NCI-H1417 treated with DMSO at 0.1 percent for 48 hours (cell line): Measurements from ENCODE around the gene PDE4DIP.
"Not testable (repeated sequence)": the region's sequence is repeated elsewhere in the genome, so short reads cannot be mapped to it uniquely, and the experiment has no call there.

ENCODE experiments used
- DNase-seq: peaks from one replicate; lab custom pipeline; 2025; lab: John Stamatoyannopoulos, UW

The PDE4DIP gene

DNA sequence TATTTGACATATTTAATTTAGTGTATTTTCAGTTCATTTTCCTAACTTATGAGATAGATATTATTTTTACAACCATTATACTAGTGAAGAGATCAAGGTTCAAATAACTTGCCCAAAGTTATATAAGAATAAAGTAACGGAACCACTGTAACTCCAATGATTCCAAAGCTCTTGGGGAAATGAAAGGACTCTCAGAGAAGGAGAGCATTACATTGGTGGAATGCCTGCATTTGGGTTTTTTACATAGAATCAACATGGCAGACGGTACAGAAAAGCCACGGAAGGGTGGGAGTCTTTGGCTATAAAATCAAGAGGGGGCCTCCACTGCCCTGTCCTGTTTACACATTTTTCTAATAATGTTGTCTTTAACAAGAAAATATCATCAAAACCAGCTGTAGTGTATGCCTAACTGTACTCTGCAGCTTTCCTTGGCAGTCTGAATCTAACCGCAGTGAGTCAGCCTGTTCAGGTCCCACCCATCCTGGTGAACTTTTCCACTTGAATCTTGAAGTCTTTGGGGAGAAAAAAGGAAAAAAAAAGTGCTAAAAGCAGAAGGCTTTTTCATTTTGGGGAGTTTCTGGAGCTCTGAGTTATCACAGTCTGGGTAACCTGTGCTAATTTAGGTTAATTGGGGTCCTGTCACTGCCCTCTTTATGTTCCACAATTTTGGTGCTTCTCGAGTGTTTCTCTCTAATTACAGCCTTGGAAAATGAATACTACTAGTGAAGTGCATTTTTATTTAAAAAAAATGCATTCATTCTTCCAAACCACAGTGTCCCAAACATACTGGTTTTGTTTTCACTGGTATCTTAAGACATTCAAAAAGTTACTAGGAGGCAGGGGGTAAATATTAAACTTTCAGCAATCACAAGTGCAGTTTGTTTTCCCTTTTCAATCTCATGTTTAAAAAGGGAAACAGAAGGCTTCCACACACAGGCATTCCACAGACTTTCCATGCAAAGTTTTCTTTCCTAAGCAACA is 30.5 kb downstream of the PDE4DIP start:
- DNase-seq, result not testable (repeated sequence)

DNA sequence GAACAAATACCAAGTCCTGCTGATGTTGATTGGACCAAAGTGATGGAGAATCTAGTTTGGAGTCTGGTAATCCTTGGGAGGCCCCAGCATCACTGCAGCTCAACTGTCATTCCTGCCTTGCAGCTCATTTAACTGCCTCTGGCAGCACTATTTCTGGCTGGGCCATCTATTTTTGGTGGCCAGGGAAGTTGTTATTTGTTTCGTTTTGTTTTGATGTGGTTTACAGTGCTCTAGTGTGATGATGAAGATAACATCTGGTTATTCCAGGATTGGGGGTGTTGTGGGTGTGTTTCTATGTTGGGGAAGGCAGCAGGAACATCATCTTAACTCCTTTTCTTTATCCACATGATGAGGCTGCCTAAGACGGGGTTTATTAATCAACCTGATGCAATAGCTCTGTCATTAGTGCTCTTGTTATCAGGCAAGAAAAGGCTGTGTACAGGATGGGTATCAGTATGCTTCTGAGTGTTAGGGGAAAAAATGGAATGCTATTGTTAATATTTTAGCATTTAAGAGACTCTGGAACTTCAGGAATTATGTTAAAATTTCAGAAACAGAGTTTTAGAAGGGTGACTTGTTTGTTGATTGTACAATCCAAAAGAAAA is 35.7 kb downstream of the PDE4DIP start:
- DNase-seq, result not testable (repeated sequence)

DNA sequence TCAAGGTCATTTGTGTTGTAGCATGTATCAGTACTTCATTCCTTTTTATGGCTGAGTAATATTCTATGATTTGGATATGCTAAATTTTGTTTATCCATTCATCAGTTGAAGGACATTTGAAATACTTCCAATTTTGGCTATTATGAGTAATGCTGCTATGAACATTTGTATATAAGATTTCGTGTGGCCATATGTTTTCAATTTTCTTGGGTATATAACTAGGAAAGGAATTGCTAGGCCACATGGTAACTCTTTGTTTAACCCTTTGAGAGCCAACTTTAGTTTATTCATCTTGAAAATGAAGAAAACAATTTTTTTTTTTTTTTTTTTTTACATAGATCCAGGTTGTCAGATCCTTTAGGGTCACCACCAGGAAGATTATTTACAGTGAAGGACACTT is 37.0 kb downstream of the PDE4DIP start:
- not testable (repeated sequence) for DNase-seq

DNA sequence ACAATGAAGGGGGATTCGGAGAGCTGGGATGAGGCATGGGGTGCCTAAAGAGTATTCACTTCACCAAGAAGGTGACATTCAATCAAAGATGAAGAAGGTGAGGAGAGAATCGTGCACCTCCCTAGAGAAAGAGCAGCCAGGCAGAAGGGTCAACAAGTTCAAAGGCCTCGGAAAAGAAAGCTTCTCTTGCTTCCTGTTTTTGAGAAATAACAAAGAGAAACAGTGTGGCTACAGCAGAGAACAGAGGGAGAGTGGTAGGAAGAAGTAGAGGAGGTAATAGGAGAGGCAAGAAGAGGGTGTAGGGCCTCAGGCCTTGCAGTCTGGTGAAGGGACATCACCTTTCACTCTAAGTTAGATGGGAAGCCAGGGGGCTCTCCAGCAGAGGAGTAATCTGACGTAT is 41.0 kb downstream of the PDE4DIP start:
- not testable (repeated sequence) for DNase-seq

DNA sequence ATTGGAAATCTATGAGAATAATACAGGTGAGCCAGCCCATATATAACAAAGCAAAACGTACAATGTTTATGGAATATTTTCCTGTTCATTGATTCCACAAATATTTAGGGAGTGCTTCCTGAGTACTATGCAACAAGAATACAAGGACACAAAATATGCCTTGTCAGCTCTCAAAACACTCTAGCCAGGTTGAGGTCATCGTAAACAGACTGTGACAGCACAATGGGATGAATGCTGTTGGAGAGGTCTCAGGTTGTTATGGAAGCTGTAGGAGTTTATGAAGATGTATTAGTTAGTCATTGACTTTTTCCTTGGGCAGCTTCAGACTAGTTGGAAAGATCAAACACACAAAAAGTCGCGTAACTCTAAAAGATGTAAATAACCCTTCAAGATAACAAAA is 42.1 kb downstream of the PDE4DIP start:
- DNase-seq, result not testable (repeated sequence)

DNA sequence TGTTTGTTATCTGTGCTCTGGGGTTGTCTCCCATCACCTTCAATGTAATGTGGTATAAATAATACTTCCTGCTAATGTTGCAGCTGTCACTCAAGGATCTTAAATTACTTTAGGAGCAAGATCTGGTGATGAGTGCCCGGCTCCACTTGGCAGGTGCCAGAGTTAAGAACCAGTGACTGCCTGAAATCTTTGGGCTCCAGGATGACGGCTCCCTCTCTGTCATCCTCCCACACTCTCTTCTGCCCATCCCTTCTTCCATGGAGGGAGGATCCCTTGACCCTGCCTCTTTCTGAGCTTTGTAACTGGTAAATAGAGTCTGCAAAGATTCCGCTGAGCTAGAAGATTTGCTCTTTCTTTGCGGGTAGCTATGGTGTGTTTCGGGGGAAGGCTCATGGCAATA is 44.4 kb downstream of the PDE4DIP start:
- DNase-seq, result not testable (repeated sequence)

DNA sequence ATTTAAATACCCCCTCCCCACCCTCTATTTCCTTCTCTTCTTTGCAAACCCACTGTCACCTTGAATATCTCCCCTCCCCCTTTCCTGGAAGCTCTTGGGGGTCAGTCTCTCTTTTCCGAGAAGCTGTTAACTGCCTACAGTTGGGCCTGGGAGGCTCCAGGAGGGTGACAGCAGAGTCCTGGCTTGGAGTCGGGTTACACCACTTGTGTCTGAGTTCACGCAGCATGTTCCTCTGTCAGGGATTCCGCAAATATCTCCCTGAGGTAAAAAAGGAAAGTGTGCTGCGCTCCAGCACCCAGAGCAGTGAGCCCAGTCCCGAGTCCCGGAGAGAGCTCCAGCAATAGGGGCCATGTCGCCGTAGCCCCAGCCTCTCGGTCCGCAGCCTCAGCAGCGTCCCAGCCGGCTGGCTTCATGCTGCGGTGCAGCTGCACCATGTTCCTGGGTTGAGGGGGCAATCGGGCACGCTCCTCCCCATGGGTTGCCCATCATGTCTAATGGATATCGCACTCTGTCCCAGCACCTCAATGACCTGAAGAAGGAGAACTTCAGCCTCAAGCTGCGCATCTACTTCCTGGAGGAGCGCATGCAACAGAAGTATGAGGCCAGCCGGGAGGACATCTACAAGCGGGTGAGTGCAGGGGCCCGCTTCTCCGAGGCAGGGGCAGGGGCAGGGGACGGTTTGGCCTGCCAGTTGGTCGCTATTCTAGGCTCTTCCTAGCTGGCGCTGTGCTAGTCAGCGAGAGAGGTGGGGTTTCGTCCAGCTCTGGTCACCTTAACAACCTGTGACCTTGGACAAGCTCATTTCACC is 45.2 kb downstream of the PDE4DIP start:
- not testable (repeated sequence) for DNase-seq

DNA sequence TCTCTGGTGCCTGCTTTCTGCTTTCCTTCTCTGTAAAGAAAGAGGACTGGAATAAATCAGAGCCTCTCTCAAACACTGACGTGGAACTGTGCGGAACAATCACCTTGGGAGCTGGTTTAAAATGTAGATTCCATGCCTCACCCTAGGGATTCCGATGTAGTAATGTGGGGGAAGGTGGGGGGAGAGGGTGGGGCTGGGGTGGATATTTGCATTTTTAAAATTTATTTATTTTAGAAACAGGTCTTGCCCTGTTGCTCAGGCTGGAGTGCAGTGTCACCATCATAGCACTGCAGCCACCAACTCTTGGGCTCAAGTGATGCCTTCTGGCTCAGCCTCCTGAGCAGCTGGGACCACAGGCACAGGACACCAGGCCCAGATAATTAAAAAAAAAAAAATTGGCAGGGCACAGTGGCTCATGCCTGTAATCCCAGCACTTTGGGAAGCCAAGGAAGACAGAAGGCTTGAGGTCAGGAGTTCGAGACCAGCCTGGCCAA is 45.9 kb downstream of the PDE4DIP start:
- DNase-seq, result not testable (repeated sequence)

DNA sequence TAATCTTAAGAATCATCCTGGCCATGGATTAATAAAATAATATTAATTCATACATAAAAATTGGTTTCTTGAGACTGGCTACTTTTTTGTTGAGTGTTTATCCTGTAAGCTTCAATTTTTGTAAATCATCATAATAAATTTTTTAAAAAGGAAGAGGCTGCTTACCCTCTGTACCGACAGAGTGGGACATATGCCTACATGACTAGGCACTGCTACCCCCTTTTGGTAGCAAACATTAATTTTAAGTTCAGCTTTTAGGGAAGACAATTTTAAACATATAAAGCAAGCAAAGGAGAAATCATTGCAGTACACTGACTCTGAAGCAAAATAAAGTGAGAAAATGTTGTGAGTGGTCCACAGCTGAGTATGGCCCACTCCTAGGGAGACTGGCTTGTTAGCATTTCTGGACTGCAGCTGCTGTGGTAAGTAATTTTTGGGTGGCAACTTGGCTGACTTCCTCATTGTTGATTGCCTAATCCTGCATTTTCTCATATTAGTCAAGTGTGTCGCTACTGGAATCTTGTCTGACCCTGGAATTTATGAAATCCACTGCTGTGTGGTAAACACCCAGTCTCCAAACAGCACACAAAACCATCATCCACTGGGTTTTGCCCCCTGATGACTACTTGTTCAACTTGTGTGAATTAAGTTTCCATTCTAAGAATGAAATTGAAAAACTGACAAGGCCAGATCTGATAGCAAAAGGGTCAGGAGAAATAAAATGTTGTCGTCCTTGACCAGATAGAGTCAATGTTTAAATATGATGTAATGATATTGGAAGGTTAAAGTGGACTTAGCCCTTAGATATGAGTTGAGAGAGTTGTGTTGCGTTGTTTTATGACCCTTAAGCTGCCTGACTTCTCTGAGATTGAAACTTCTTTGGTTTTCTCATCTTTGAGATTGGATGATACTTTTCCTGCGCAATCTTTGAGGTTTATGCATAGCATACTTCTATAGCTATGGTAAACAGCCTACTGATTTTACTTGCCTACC is 50.4 kb downstream of the PDE4DIP start:
- not testable (repeated sequence) for DNase-seq

DNA sequence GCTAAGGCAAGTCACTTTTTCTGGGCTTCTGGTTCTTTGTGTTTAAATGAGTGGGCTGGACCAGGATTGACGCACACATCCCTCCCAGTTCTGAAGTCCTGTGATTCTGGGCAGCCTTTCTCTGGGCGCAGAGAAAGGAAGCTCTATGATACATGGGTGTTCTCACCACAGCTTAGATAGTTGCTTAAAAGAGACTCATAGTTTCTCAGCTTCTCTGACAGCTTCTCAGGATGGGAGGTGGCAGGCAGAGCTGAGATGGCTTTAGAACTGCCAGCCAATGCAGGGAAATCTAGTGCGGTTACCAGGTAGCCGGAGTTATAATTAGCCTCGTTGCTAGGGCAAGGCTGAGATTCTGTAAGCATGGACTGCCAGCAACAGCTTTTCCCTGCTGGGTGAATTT is 55.8 kb downstream of the PDE4DIP start:
- DNase-seq, result not testable (repeated sequence)

DNA sequence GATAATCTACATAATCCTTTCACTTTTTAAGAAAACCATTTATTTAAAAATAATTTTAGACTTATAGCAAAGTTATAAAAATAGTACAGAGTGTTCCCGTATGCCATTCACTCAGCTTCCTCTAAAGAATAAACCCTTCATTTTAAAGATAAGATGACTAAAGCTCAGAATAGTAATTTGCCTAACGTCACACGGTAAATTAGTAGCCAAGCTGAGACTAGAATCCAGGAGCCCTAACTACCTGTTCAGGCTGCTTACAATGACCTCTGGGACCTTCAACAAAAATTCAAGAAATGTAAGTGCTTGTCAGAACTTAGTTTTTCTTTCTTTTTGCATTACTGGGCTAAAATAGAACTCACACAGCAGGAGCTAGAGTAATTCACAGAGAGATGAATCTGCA is 56.5 kb downstream of the PDE4DIP start:
- DNase-seq, result not testable (repeated sequence)

DNA sequence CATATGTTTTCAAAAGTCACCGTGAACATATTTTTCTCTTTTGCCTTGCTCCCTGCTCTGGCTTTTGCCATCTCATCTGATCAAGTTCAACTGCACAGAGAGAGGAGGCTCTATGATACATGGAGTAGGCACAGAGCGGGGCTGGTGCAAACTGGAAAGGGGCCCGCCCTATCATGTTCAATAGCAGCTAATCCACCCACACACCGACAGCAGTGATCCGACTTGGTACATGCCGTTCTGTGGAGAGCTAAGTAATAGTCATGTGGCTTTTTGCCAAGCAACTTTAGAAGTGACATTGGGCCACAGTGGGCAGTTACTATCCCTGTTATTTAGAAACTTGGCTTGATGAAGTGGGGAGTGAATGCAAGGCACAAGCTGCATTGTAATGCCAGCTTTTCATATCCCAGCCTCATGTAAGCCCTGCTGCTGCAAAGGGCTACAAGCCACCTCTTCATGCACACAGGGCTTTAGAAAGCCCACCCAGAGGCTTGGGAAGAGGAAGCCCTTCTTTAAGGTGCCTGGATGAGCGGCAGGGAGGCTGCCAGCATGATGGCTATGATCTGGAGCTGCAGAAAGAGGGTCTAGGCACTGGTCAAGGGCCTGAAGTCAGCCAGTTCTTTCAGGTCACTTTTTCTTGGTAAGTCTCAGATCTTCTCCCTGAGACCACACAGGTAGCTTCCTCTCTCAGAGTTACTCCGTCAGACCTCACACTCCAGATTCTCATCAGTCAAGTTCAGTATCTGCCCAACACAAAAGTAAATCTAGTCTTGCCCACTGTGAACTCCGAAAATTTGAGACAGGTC is 57.1 kb downstream of the PDE4DIP start:
- DNase-seq, result not testable (repeated sequence)

DNA sequence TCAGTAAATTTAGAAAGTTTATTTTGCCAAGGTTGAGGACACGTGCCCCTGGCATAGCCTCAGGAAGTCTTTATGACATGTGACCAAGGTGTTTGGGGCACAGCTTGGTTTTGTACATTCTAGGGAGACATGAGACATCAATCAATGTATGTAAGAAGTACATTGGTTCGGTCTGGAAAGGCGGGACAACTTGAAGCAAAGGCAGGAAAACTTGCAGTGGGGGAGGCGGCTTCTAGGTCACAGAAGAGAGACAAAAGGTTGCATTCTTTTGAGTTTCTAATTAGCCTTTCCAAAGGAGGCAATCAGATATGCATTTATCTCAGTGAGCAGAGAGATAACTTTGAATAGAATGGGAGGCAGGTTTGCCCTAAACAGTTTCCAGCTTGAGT is 57.7 kb downstream of the PDE4DIP start:
- DNase-seq, result not testable (repeated sequence)

DNA sequence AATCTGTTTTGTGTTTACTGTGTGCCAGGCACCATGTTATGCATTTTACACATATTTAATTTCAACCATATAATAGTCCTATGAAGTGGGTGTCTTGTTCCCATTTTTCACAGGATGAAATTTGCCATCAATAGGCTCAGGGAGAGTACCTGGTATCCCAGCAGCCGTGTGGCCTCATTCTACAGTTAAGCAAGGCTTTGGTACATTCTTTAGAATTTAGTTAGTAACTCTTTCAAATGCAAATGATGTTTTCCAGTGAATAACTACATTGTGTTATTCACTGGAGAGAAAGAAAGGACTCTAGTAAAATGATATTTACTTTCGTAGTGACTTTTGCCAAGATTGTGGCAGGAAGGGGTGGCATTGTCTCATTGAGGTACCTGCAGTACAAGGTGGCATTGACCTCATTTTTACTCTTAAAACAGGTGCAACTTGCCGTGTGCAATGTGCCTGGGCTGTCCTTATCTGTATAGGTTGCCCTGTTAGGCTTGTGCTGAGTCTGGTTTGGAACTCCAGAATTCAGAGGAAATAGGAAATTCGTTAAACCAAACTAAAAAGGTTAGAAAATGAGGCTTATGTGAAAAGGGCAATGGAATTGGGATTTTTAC is 65.1 kb downstream of the PDE4DIP start:
- DNase-seq, result not testable (repeated sequence)

DNA sequence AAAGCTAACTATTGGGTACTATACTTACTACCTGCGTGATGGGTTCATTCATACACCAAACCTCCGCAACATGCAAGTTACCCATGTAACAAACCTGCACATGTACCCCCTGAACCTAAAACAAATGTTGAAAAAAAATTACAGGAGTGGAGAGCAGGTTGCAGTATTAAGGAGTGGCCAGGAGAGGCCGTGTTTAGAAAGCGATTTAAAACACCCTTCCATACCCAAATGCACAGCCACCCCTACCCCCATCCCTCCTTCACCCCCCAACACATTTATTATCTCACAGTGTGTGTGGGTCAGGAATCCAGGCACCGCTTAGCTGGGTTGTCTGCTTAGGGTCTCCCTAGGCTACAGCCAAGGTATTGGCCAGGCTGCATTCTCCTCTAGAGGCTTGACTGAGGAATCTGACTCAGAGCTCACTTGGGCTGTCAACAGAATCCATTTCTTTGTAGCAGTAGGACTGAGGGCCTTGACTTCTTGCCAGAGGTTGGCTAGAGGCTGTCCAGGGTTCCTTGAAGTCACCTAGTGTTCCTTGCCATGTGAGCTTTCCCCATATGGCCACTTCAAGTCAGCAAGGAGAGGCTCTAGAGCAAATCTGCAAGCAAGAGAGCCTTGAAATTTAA is 67.2 kb downstream of the PDE4DIP start:
- not testable (repeated sequence) for DNase-seq

DNA sequence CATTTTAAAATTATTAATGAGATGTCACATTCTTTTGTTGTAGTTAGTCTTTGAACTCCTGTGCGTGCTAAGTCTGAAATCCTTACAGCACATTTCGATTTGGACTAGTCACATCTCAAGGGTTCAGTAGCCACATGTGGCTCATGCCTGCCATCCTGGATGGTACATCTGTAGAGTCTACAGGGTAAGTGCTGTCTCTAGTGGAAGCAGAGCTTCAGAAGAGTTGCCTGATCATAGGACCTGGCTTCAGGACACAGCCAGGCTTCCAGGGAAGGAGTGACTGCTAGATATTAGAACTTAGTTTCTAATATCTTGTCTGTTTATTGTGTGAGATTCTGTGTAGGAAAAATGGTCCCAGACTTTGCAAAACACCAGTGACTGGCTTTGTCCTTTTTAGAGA is 72.0 kb downstream of the PDE4DIP start:
- not testable (repeated sequence) for DNase-seq

DNA sequence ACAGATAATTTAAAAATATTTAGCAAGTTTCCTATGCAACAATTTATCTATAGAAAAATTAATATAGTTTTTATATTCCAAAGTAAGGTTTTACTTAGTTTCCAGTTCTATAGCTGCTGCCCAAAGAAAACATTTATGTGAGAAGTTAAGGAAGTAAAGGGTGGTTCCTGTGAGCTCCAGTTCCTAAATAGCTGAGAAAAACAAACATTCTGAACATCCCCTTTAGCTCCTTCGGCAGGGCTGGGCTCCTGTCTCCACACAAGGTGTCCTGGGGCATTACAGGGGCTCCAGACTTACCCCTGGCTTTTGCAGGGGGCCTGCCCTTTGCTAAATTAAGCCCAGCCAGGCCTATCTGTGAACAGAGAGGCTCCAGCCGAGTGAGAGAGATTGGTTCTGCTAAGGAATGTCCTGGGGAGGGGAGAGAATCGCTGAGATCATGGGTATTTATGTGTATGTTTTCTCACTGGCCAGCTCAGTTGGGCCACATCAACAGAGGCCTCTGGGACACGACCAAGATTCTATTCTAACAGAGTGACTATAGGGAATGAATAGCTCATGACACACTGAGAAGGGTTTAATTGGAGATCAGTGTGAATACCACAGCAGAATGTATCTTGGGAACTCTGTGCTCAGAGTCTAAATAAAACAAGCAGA is 72.6 kb downstream of the PDE4DIP start:
- DNase-seq, result not testable (repeated sequence)

DNA sequence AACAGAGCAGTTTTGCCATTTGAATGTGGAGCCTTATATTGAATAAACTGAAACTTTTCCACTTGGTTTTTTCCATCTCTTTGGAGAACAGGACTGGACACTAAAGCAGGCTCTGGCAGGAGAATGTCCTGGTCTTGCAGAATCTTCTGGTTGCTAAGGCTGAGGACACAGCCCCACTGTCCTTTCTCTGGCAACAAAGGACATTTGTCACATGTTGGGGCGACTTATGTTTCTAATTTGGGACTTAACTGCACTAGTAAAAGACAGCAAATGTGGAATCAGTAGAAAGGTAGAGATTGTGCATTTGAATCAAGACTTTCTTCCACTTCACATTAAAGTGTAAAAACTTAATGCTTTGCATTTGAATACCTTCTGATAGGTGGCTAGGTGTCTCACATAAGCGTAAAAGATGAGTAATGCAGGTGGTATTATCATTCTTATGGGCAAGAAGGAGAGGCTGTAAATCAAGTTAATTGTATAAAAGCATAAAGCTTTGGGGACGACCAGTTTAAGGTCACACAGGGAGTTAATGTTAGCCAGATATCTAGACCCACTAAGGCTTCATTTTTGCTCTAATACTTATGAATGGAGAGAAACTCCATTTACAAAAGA is 74.7 kb downstream of the PDE4DIP start:
- not testable (repeated sequence) for DNase-seq
